VCaP (cell line): ENCODE measurements around the gene ATF6.

Source experiments
- H3K27ac ChIP-seq: fragments of 450-650 bp; 2 replicates; pipeline ENCODE4 v1.5.1; 2017
- CTCF ChIP-seq: fragments of 450-650 bp; conservative IDR thresholded peaks from 2 replicates; pipeline ENCODE4 v1.5.1; 2017; ENCODE audit warnings: mild to moderate bottlenecking, moderate library complexity

ATF6 gene

GRCh38 chr1:161886589-161886988 is 120.5 kb downstream of the ATF6 start:
- no peak overlapping the region for H3K27ac ChIP-seq
- TF ChIP-seq CTCF, result no peak

- TF ChIP-seq CTCF, result no peak
- H3K27ac ChIP-seq, result no peak overlapping the region
These were observed 121.7 kb downstream of the ATF6 start for GRCh38 chr1:161887730-161888287.

GRCh38 chr1:161890574-161890973 is 124.5 kb downstream of the ATF6 start:
- TF ChIP-seq CTCF, result no peak

GRCh38 chr1:161899091-161899490 is 133.0 kb downstream of the ATF6 start:
- TF ChIP-seq CTCF, result no peak
- no peak overlapping the region for H3K27ac ChIP-seq

More at GRCh38 chr1:161890574-161890973, 124.5 kb downstream of the ATF6 start:
- no peak overlapping the region for H3K27ac ChIP-seq

- no peak overlapping the region for H3K27ac ChIP-seq
- no peak for TF ChIP-seq CTCF
These were observed 134.0 kb downstream of the ATF6 start for GRCh38 chr1:161900160-161900559.

- no peak overlapping the region for H3K27ac ChIP-seq
- TF ChIP-seq CTCF, result no peak
These were observed 136.1 kb downstream of the ATF6 start for GRCh38 chr1:161902182-161902581.

GRCh38 chr1:161905269-161905884 is 139.3 kb downstream of the ATF6 start:
- H3K27ac ChIP-seq, result no peak overlapping the region
- peak; percentile 68 for TF ChIP-seq CTCF
